Measurements from ENCODE around the gene SPINT2. TPM values are rescaled to one million over a fixed set of nuclear protein-coding genes. Genes with fewer than 3 reads are reported as not detected.

Gene SPINT2
- total RNA-seq, 3 donors from 2014 or later (not counting 1 experiment from before 2014, with no cell fraction given) = 2.7 to 13.7 (median 6.9) TPM

GRCh38 chr19:38277969-38278680, 13.8 kb downstream of the SPINT2 start:
- H3K27me3 Mint-ChIP-seq (ENCODE audit: low read depth in 2 of 2) = no peaks in the 10 kb centered on the region
- no peaks in the 10 kb centered on the region for H3K36me3 Mint-ChIP-seq
- no peak overlapping the region for H3K27ac Mint-ChIP-seq
- no peak for DNase-seq
- ATAC-seq = no peak
- H3K9me3 ChIP-seq (ENCODE audit: control insufficient read depth, insufficient read depth, low read length) = no peaks in the 10 kb centered on the region
- H3K4me1 Mint-ChIP-seq = no peaks in the 10 kb centered on the region
- no peaks in the 10 kb centered on the region for H3K9me3 Mint-ChIP-seq
- H3K4me3 ChIP-seq (ENCODE audit: low read length) = no peak overlapping the region
- H3K4me3 Mint-ChIP-seq = no peak overlapping the region
- intact Hi-C loops (cut with micrococcal nuclease) = no loop called here
- H3K4me1 ChIP-seq (ENCODE audit: control insufficient read depth, insufficient read depth, low read length) = no peaks in the 10 kb centered on the region
- no peaks in the 10 kb centered on the region for H3K36me3 ChIP-seq (ENCODE audit: control insufficient read depth, insufficient read depth, low read length)
- no peaks in the 10 kb centered on the region for H3K27me3 ChIP-seq (ENCODE audit: control insufficient read depth, insufficient read depth, low read length)
- no peak overlapping the region for H3K27ac ChIP-seq (ENCODE audit: low read length)
- WGBS (ENCODE audit: insufficient coverage) = 82% methylated on average over 9 of the region's 9 CpGs
- TF ChIP-seq CTCF (IDR thresholded peaks at IDR 0.05) = no peak

- no peaks in the 10 kb centered on the region for H3K27me3 ChIP-seq (ENCODE audit: control insufficient read depth, insufficient read depth, low read length)
- no peaks in the 10 kb centered on the region for H3K27me3 Mint-ChIP-seq (ENCODE audit: low read depth in 2 of 2)
- H3K4me1 ChIP-seq (ENCODE audit: control insufficient read depth, insufficient read depth, low read length) = no peaks in the 10 kb centered on the region
- DNase-seq = no peak
- H3K9me3 ChIP-seq (ENCODE audit: control insufficient read depth, insufficient read depth, low read length) = no peaks in the 10 kb centered on the region
- no peak for ATAC-seq
- H3K4me3 ChIP-seq (ENCODE audit: low read length) = no peak overlapping the region
- TF ChIP-seq CTCF (IDR thresholded peaks at IDR 0.05) = no peak
- H3K9me3 Mint-ChIP-seq = no peaks in the 10 kb centered on the region
- intact Hi-C loops (cut with micrococcal nuclease) = no loop called here
- H3K27ac Mint-ChIP-seq = no peak overlapping the region
- H3K4me3 Mint-ChIP-seq = no peak overlapping the region
- H3K36me3 Mint-ChIP-seq = no peaks in the 10 kb centered on the region
- H3K27ac ChIP-seq (ENCODE audit: low read length) = no peak overlapping the region
- H3K4me1 Mint-ChIP-seq = no peaks in the 10 kb centered on the region
- H3K36me3 ChIP-seq (ENCODE audit: control insufficient read depth, insufficient read depth, low read length) = no peaks in the 10 kb centered on the region
- no CpG with 5 or more reads among the region's 2 CpGs for WGBS (ENCODE audit: insufficient coverage)
Measured at GRCh38 chr19:38278751-38279150, 14.4 kb downstream of the SPINT2 start.

GRCh38 chr19:38280030-38280921, 15.9 kb downstream of the SPINT2 start:
- no peaks in the 10 kb centered on the region for H3K9me3 ChIP-seq (ENCODE audit: control insufficient read depth, insufficient read depth, low read length)
- no peaks in the 10 kb centered on the region for H3K27me3 ChIP-seq (ENCODE audit: control insufficient read depth, insufficient read depth, low read length)
- Mint-ChIP-seq H3K27ac (no peak overlapping the region), H3K4me1 (no peaks in the 10 kb centered on the region), H3K36me3 (no peaks in the 10 kb centered on the region), H3K9me3 (no peaks in the 10 kb centered on the region), H3K27me3 (ENCODE audit: low read depth in 2 of 2) (no peaks in the 10 kb centered on the region), H3K4me3 (no peak overlapping the region)
- intact Hi-C loops (cut with micrococcal nuclease) = no loop called here
- no peaks in the 10 kb centered on the region for H3K4me1 ChIP-seq (ENCODE audit: control insufficient read depth, insufficient read depth, low read length)
- DNase-seq = no peak
- no peak overlapping the region for H3K4me3 ChIP-seq (ENCODE audit: low read length)
- TF ChIP-seq CTCF (IDR thresholded peaks at IDR 0.05) = no peak
- WGBS (ENCODE audit: insufficient coverage) = 89% methylated on average over 15 of the region's 17 CpGs
- H3K27ac ChIP-seq (ENCODE audit: low read length) = no peak overlapping the region
- no peak for ATAC-seq
- H3K36me3 ChIP-seq (ENCODE audit: control insufficient read depth, insufficient read depth, low read length) = no peaks in the 10 kb centered on the region

Data from natural killer cell (primary cell).